Esophagus muscularis mucosa (tissue), 4 donors: ENCODE measurements around the gene LDHD. TPM values are rescaled to one million over a fixed set of nuclear protein-coding genes. Genes with fewer than 3 reads are reported as not detected.
"Not testable (repeated sequence)": the region's sequence is repeated elsewhere in the genome, so short reads cannot be mapped to it uniquely, and the experiment has no call there.

Experiments
- DNase-seq: peaks from one replicate; pipeline ENCODE4 v3.0.0-alpha.2; 2017; ENCODE audit errors: extremely low spot score
- H3K27ac ChIP-seq, 4 donors: fragments of 200-600 bp; sonication (generic); replicated peaks in 1 of 4; 1 replicate in 3 of 4; 2 replicates in 1 of 4; pipeline ENCODE4 v1.5.1; 2016 to 2019; ENCODE audit warnings: mild to moderate bottlenecking in 1 of 4
- H3K27me3 ChIP-seq, 4 donors: fragments of 200-600 bp; sonication (generic); one replicate each; pipeline versions ENCODE4 v1.5.1 to v1.6.0; 2016 to 2019
- H3K36me3 ChIP-seq, 4 donors: fragments of 200-600 bp; sonication (generic); one replicate each; pipeline ENCODE4 v1.5.1; 2016 to 2019
- H3K4me1 ChIP-seq, 4 donors: fragments of 200-600 bp; sonication (generic); one replicate each; pipeline ENCODE4 v1.5.1; 2016 to 2019
- H3K4me3 ChIP-seq, 4 donors: fragments of 200-600 bp; sonication (generic); 1 replicate in 2 of 4; 2 replicates in 2 of 4; pipeline ENCODE4 v1.5.1; 2016 to 2019; ENCODE audit warnings: mild to moderate bottlenecking in 4 of 4, moderate library complexity in 1 of 4
- H3K9me3 ChIP-seq, 4 donors: fragments of 200-600 bp; sonication (generic); 1 replicate in 3 of 4; 2 replicates in 1 of 4; pipeline ENCODE4 v1.5.1; 2016 to 2019
- CTCF ChIP-seq, 3 experiments: fragments of 200-600 bp in 2 of 3; fragments of 450-650 bp in 1 of 3; sonication (generic) in 2 of 3; IDR thresholded peaks; one replicate each; pipeline ENCODE4 v1.5.1; 2017 to 2019; ENCODE audit warnings: antibody characterized with exemption in 3 of 3, mild to moderate bottlenecking in 2 of 3, moderate library complexity in 1 of 3
- EP300 ChIP-seq: sonication (generic); formaldehyde crosslinking; IDR thresholded peaks from one replicate; pipeline ENCODE4 v1.6.1; 2017; ENCODE audit warnings: antibody characterized with exemption
- POLR2A ChIP-seq: fragments of 450-650 bp; IDR thresholded peaks from one replicate; pipeline ENCODE4 v1.6.1; 2017; ENCODE audit warnings: antibody characterized with exemption, moderate library complexity, mild to moderate bottlenecking, low read depth
- POLR2AphosphoS5 ChIP-seq, 2 donors: sonication (generic); formaldehyde crosslinking; IDR thresholded peaks; one replicate each; pipeline ENCODE4 v1.6.1; 2017; ENCODE audit warnings: antibody characterized with exemption in 2 of 2
- whole genome bisulfite sequencing: methylation state at CpG from one replicate; pipeline ENCODE4 v1.1.5; 2018; 5-methylcytosine and 5-hydroxymethylcytosine counted together
- intact Hi-C: fragments of 100-400 bp; cut with DNase I; formaldehyde crosslinking; loops from one replicate; pipeline ENCODE4 v1.15.1; 2023
- total RNA-seq, 4 donors: library from RNA; depleted of rRNA; stranded (reverse); fragments of >200 nt; gene quantifications; one replicate each; pipeline versions ENCODE4 v1.1.0 to v1.2.1, GENCODE V29; 2016

The LDHD gene
- total RNA-seq, 4 donors from 2014 or later: 6.7 to 13.2 (median 8.7) TPM

- no peak for DNase-seq
- no peaks in the 10 kb centered on the region for H3K36me3 ChIP-seq
- no peaks in the 10 kb centered on the region for H3K4me1 ChIP-seq
- WGBS: 72% methylated on average over 9 of the region's 9 CpGs
- intact Hi-C loops: no loop called here
- no peak for TF ChIP-seq EP300
- H3K9me3 ChIP-seq: no peaks in the 10 kb centered on the region
- H3K27ac ChIP-seq: no peak overlapping the region
- H3K27me3 ChIP-seq: no peaks in the 10 kb centered on the region
- no peak overlapping the region for H3K4me3 ChIP-seq
These were observed 22.1 kb upstream of the LDHD start for GRCh38 chr16:75138636-75139035.

GRCh38 chr16:75138233-75138632 is 21.7 kb upstream of the LDHD start:
- DNase-seq: no peak
- intact Hi-C loops: no loop called here
- Histone ChIP-seq H3K27ac (no peak overlapping the region), H3K9me3 (no peaks in the 10 kb centered on the region), H3K36me3 (no peaks in the 10 kb centered on the region), H3K4me1 (no peaks in the 10 kb centered on the region), H3K4me3 (no peak overlapping the region), H3K27me3 (no peaks in the 10 kb centered on the region)
- TF ChIP-seq POLR2AphosphoS5 (IDR thresholded peaks at IDR 0.05) (no peak), CTCF (IDR thresholded peaks at IDR 0.05) (no peak), POLR2A (no peak), EP300 (no peak)
- 84% methylated on average over 8 of the region's 8 CpGs for WGBS

- Histone ChIP-seq H3K9me3 (no peaks in the 10 kb centered on the region), H3K27ac (no peak overlapping the region), H3K4me3 (no peak overlapping the region), H3K4me1 (no peaks in the 10 kb centered on the region), H3K36me3 (no peaks in the 10 kb centered on the region), H3K27me3 (no peaks in the 10 kb centered on the region)
- TF ChIP-seq CTCF (IDR thresholded peaks at IDR 0.05) (no peak), POLR2AphosphoS5 (IDR thresholded peaks at IDR 0.05) (no peak)
- 72% methylated on average over 7 of the region's 7 CpGs for WGBS
- intact Hi-C loops: no loop called here
- DNase-seq: no peak
These were observed 14.5 kb upstream of the LDHD start for GRCh38 chr16:75131081-75131480.

- H3K27me3 ChIP-seq: no peaks in the 10 kb centered on the region
- no peaks in the 10 kb centered on the region for H3K36me3 ChIP-seq
- no peaks in the 10 kb centered on the region for H3K9me3 ChIP-seq
- H3K4me1 ChIP-seq: no peaks in the 10 kb centered on the region
- intact Hi-C loops: no loop called here
- DNase-seq: no peak
- no peak overlapping the region for H3K27ac ChIP-seq
- TF ChIP-seq EP300 (no peak), CTCF (IDR thresholded peaks at IDR 0.05) (no peak), POLR2AphosphoS5 (IDR thresholded peaks at IDR 0.05) (no peak), POLR2A (no peak)
- whole genome bisulfite sequencing: 81% methylated on average over 9 of the region's 9 CpGs
- no peak overlapping the region for H3K4me3 ChIP-seq
These were observed 13.7 kb upstream of the LDHD start for GRCh38 chr16:75130150-75130771.

- H3K36me3 ChIP-seq, H3K4me3 ChIP-seq, H3K4me1 ChIP-seq, intact Hi-C loops, H3K27me3 ChIP-seq, H3K9me3 ChIP-seq, H3K27ac ChIP-seq, DNase-seq: not testable (repeated sequence)
- 68% methylated on average over 5 of the region's 5 CpGs for WGBS
These were observed 13.0 kb upstream of the LDHD start for GRCh38 chr16:75129421-75130149.
